GM23338 (cell line): Measurements from ENCODE around the gene NFXL1. TPM values are rescaled to one million over a fixed set of nuclear protein-coding genes. Genes with fewer than 3 reads are reported as not detected.
A peak's percentile ranks its signal among the peaks of the same experiment; 100 is the strongest.

Source experiments
- ATAC-seq: fragments of 200-7000 bp; cut with Tn5 transposase; 3 replicates; pipeline ENCODE4 v1.9.1; 2020
- DNase-seq: peaks from one replicate; pipeline ENCODE4 v3.0.0-alpha.2; 2015; ENCODE audit warnings: low spot score
- H2AFZ ChIP-seq: fragments of 200-600 bp; sonication (generic); 2 replicates; pipeline ENCODE4 v1.8.0; 2016; ENCODE audit warnings: antibody characterized with exemption, mild to moderate bottlenecking, moderate library complexity
- H3F3A ChIP-seq: fragments of 200-600 bp; sonication (generic); replicated peaks from 2 replicates; pipeline ENCODE4 v1.8.0; 2017; ENCODE audit warnings: antibody characterized with exemption, mixed run types, low read depth
- H3K27ac ChIP-seq: fragments of 200-600 bp; sonication (generic); 2 replicates; pipeline ENCODE4 v1.6.1; 2016; ENCODE audit warnings: low read depth
- H3K27me3 ChIP-seq: fragments of 200-600 bp; sonication (generic); 2 replicates; pipeline ENCODE4 v1.8.0; 2016; ENCODE audit warnings: mild to moderate bottlenecking, mixed run types, moderate library complexity; ENCODE audit not compliant: insufficient read depth
- H3K36me3 ChIP-seq: fragments of 200-600 bp; sonication (generic); 2 replicates; pipeline ENCODE4 v1.8.0; 2016; ENCODE audit warnings: mild to moderate bottlenecking; ENCODE audit not compliant: insufficient read depth
- H3K4me1 ChIP-seq: fragments of 200-600 bp; sonication (generic); 2 replicates; pipeline ENCODE4 v1.8.0; 2016; ENCODE audit warnings: mild to moderate bottlenecking, moderate library complexity; ENCODE audit not compliant: insufficient read depth
- H3K4me2 ChIP-seq: fragments of 200-600 bp; sonication (generic); 2 replicates; pipeline ENCODE4 v1.7.1; 2017; ENCODE audit warnings: mixed run types
- H3K4me3 ChIP-seq: fragments of 200-600 bp; sonication (generic); 2 replicates; pipeline ENCODE4 v1.6.1; 2016; ENCODE audit warnings: mixed run types
- H3K79me2 ChIP-seq: fragments of 200-600 bp; sonication (generic); replicated peaks from 2 replicates; pipeline ENCODE4 v1.8.0; 2017; ENCODE audit warnings: mild to moderate bottlenecking; ENCODE audit not compliant: insufficient read depth
- H3K9me2 ChIP-seq: fragments of 200-600 bp; sonication (generic); 2 replicates; pipeline ENCODE4 v1.8.0; 2017; ENCODE audit not compliant: insufficient read depth
- H4K20me1 ChIP-seq: fragments of 200-600 bp; sonication (generic); replicated peaks from 2 replicates; pipeline ENCODE4 v1.8.0; 2017; ENCODE audit warnings: mild to moderate bottlenecking; ENCODE audit not compliant: insufficient read depth
- H3K27ac Mint-ChIP-seq: 2 replicates; pipeline ENCODE4 v1.8.0; 2020; ENCODE audit warnings: inconsistent platforms, mild to moderate bottlenecking, moderate library complexity, mixed read lengths
- H3K27me3 Mint-ChIP-seq: 3 replicates; pipeline ENCODE4 v1.8.0; 2022; ENCODE audit warnings: low read depth, mild to moderate bottlenecking, moderate library complexity, mixed read lengths, inconsistent platforms; ENCODE audit not compliant: insufficient read depth, poor library complexity
- H3K36me3 Mint-ChIP-seq: 3 replicates; pipeline ENCODE4 v1.8.0; 2021; ENCODE audit warnings: low read depth, mild to moderate bottlenecking, inconsistent platforms, moderate library complexity, mixed read lengths
- H3K4me1 Mint-ChIP-seq: 3 replicates; pipeline ENCODE4 v1.8.0; 2020; ENCODE audit warnings: mild to moderate bottlenecking, inconsistent platforms, mixed read lengths
- H3K4me3 Mint-ChIP-seq: 3 replicates; pipeline ENCODE4 v1.8.0; 2021; ENCODE audit warnings: moderate library complexity, mild to moderate bottlenecking, inconsistent platforms, mixed read lengths
- H3K9me3 Mint-ChIP-seq: 3 replicates; pipeline ENCODE4 v1.8.0; 2020; ENCODE audit warnings: moderate library complexity, mild to moderate bottlenecking, inconsistent platforms, mixed read lengths
- CTCF ChIP-seq, 2 experiments: fragments of 200-600 bp in 1 of 2; sonication (generic) in 1 of 2; conservative IDR thresholded peaks; 2 replicates each; pipeline versions ENCODE4 v1.5.1 to v1.6.1; 2016 to 2017; ENCODE audit warnings: antibody characterized with exemption in 2 of 2, low read depth in 2 of 2, mild to moderate bottlenecking in 2 of 2, moderate library complexity in 1 of 2
- ETS1 ChIP-seq: IDR thresholded peaks from 2 replicates; pipeline ENCODE4 v1.6.1; 2016; ENCODE audit warnings: antibody characterized with exemption
- NANOG ChIP-seq: IDR thresholded peaks from 2 replicates; pipeline ENCODE4 v1.6.1; 2016; ENCODE audit warnings: antibody characterized with exemption, borderline replicate concordance
- REST ChIP-seq: IDR thresholded peaks from one replicate; pipeline ENCODE4 v1.6.1; 2018; ENCODE audit warnings: antibody characterized with exemption; ENCODE audit not compliant: unreplicated experiment
- STAT1 ChIP-seq: IDR thresholded peaks from one replicate; pipeline ENCODE4 v1.6.1; 2016; ENCODE audit warnings: antibody characterized with exemption; ENCODE audit not compliant: unreplicated experiment
- ZNF114 ChIP-seq: fragments of 250-450 bp; sonication (Bioruptor Pico); IDR thresholded peaks from 2 replicates; pipeline ENCODE4 v1.5.0; 2020; ENCODE audit warnings: mild to moderate bottlenecking, moderate library complexity
- ZNF331 ChIP-seq: fragments of 250-450 bp; sonication (Bioruptor Pico); IDR thresholded peaks from 2 replicates; pipeline ENCODE4 v1.5.0; 2020; ENCODE audit warnings: low read depth, mild to moderate bottlenecking, moderate library complexity
- polyA plus RNA-seq: library from polyadenylated mRNA; unstranded; fragments of >200 nt; fragmentation: Nextera tagmentation; extraction: Ambion mirVana; gene quantifications from 2 replicates; pipeline ENCODE4 v1.2.1, GENCODE V29; 2016
- total RNA-seq: library from RNA; depleted of rRNA; stranded (reverse); fragments of >200 nt; shearing (Covaris generic); gene quantifications from 2 replicates; pipeline ENCODE4 v1.2.3, GENCODE V29; 2014

NFXL1 gene
- total and polyA plus RNA-seq, 2 experiments from 2014 or later, result 19.4 to 31.7 TPM

- TF ChIP-seq REST (no peak), STAT1 (no peak), CTCF (conservative IDR thresholded peaks at IDR 0.05; ENCODE audit: low read depth in 2 of 2) (no peak), ZNF331 (no peak), NANOG (no peak)
Observed at GRCh38 chr4:47954245-47954644, 39.9 kb upstream of the NFXL1 start (continued).

GRCh38 chr4:47945930-47946726, 31.7 kb upstream of the NFXL1 start:
- peaks cover 13% of the 10 kb centered on the region; the same call in 2 of the 3 replicates for H3K4me1 Mint-ChIP-seq
- Histone ChIP-seq H3K27ac (no peak overlapping the region), H3K36me3 (no peaks in the 10 kb centered on the region), H3K4me1 (no peaks in the 10 kb centered on the region), H3F3A (no peaks in the 10 kb centered on the region), H3K27me3 (no peaks in the 10 kb centered on the region), H3K79me2 (no peaks in the 10 kb centered on the region), H4K20me1 (no peaks in the 10 kb centered on the region), H2AFZ (no peak overlapping the region), H3K9me2 (0 out of 2 replicates have a peak, but pooled peaks cover 4% of the 10 kb centered on the region), H3K4me2 (no peak overlapping the region), H3K4me3 (no peak overlapping the region)
- H3K27ac Mint-ChIP-seq, result no peak overlapping the region
- ATAC-seq, result peak; percentile 56
- H3K36me3 Mint-ChIP-seq, result peaks cover 4% of the 10 kb centered on the region; the same call in 1 of the 3 replicates
- peaks cover 2% of the 10 kb centered on the region for H3K27me3 Mint-ChIP-seq
- TF ChIP-seq CTCF (conservative IDR thresholded peaks at IDR 0.05; ENCODE audit: low read depth in 2 of 2), result peak; percentile 31 to 51
- TF ChIP-seq ZNF114, result no peak
- TF ChIP-seq STAT1, result no peak
- no peak for TF ChIP-seq ETS1
- no peak for TF ChIP-seq ZNF331
- DNase-seq, result peak; percentile 45
- no peak overlapping the region for H3K4me3 Mint-ChIP-seq
- peaks cover 4% of the 10 kb centered on the region; the same call in 1 of the 3 replicates for H3K9me3 Mint-ChIP-seq
